ENCODE results near the gene ATXN1.

Gene ATXN1

DNA sequence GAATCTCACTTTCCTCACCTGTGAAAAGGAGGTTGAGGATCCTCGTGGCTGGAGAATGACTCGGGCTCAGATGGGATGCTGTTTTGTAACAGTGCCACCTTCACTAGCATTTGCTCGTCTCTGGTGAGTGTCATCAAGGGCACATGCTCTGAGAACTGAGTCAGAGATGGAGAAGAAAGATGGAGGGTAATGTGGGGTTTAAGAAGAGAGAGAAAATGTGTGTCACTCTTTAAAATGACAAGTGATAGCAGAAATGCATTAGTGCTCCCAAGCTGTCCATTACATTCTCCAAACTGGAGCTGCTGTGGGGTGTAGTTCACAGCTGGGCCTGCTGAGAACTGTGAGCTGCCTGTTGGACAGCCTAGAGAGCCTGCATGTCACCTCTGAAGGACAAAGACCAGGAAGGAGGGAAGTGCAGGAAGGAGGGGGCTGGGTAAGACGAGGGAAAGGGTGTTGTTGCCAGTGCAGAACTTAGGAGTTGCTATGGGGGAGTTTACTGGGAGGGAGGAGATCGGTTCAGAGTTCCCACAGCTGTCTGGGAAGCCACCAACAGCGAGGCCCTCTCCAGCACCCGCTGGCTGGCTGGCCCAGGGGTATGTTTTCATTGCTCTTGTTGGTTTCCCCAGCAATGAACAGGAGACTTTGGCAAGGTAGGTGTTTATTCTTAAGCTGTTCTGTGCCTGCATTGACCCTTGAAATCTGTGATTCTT, 503.1 kb downstream of the ATXN1 start:
- DNase-seq: no peak

DNA sequence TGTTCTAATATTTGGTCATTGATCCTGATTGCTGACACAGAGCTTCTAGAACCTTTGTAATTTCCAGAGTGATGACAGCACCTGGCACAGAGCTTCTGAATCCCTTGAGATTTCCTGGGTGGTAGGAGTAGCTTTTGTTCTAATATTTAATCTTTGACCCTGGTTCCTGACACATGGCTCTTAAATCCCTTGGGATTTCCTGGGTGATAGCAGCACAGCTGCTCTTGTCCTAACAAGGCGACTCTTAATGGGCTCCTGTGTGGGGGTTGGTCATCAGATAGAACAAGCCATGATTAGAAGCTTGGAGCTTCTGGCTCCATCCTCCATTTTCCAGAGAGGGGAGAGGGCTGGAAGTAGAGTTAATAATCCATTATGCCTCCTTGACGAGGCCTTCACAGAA, 504.5 kb downstream of the ATXN1 start:
- no peak for DNase-seq

DNA sequence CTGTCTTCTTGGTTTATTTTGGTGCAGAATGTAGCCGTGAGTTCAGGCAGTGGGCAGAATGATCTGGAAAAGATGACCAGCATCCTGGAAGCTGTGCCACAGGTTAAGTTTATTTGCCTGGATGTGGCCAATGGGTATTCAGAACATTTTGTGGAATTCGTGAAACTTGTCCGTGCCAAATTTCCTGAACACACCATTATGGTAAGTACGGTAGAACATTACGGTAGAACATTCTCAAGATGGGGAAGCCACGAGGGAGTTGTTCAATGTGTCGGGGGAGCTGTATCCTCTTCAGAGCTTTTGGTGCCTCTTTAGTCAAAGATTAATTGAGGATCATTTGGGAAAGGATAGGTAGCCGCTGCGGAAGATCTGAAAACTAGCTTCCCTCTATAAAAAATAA, 506.7 kb downstream of the ATXN1 start:
- no peak for DNase-seq

DNA sequence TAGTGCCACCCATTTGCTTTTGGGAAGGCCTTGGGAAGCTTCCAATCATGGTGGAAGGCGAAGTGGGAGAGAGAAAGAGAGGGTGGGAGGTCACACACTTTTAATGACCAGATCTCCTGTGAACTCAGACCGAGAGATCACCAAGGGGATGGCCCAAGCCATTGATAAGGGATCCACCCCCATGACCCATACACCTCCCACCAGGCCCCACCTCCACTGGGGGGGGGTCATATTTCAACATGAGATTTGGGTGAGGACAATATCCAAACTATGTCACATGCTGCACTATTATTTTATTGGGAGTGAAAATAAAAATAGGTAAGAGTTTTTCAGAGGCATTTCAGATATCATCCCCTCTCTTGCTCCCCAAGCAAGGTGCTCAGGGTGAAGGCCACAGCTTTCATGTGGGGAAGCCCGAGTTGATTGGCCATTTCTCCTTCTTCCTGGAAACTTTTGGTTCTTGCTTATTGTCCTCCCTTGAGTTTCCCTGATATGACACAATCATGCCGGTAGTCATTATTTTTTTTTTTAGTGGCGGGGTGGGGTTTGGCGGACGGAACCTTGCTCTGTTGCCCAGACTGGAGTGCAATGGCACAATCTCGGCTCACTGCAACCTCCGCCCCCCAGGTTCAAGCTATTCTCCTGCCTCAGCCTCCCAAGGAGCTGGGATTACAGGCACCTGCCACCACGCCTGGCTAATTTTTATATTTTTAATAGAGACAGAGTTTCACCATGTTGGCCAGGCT, 507.7 kb downstream of the ATXN1 start:
- DNase-seq: no peak

DNA sequence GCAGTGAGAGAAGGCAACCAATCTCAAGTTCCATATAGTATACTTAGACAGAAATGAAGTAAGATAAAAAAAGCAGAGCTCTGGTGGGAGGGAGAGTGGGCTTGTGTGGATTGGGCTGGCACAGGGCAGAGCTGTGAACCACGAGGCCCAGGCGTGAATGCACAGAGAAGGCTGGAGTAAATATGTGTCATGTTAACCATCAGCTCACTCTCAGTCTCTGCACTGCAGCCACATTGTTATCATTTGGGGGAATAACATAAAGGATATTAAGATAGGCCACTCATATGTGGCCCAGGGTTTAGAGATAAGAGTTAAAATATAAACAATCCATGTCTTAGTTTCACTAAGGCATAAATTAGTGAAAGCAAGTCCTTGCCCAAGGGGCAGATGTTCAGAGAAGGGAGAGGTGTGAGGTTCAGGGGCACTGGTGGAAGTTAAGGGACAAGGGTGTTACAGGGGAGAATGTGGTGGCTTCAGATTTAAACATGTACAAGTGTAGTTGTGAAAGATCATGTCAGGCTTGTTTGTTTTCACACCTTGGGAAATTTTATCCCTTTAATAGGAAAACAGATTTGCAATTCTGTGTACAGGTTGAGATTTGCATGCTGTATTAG, 508.5 kb downstream of the ATXN1 start:
- DNase-seq: no peak

DNA sequence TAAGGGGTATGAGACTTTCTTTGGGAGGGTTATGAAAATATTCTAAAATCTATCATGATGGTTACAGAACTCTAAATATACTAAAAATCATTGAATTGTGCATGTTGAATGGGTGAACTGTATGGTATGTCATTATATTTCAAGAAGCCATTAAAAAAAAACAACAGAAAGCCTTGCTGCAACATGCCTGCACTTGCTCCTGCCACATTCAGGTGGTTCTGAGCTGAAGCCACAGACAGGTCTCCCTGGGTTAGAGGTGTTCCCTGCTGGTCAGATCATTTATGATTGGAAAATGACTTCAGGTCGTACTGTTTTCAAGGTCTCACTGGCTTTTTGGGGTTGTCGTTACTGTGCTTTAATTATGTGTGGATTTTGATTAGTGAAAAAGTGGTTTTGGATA, 509.6 kb downstream of the ATXN1 start:
- no peak for DNase-seq

DNA sequence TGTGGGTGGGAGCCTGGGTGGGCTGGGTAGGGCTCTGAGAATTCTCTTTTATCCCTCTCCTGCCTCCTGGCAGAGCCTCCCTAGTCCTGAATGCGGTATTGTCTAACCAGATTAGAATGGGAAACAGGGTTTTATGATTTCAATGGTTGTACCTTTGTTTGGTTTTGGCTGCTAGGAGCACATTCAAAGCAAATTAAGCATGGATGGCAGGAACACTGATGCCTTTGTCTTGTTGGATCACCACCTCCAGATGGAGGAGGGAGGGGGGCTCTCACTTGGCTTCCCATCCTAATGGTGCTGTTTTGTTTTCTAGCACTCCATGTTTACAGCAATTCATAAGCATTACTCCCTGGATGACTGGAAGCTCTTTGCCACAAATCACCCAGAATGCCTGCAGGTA, 511.3 kb downstream of the ATXN1 start:
- no peak for DNase-seq
